SHP77 treated with DMSO at 0.1 percent for 48 hours (cell line): ENCODE data around the gene PLEKHF1.
"Not testable (repeated sequence)": the region's sequence is repeated elsewhere in the genome, so short reads cannot be mapped to it uniquely, and the experiment has no call there.

ENCODE experiments used
- DNase-seq: peaks from one replicate; lab custom pipeline; 2025; lab: John Stamatoyannopoulos, UW

Gene PLEKHF1

GRCh38 chr19:29700498-29700897 lies 35.2 kb downstream of the PLEKHF1 start:
- DNase-seq, result no peak

- no peak for DNase-seq
Observed at GRCh38 chr19:29702161-29702962, 37.1 kb downstream of the PLEKHF1 start.

- no peak for DNase-seq
Observed at GRCh38 chr19:29702963-29703320, 37.7 kb downstream of the PLEKHF1 start.

- no peak for DNase-seq
Observed at GRCh38 chr19:29704562-29705558, 39.6 kb downstream of the PLEKHF1 start.

GRCh38 chr19:29705706-29706105 lies 40.4 kb downstream of the PLEKHF1 start:
- DNase-seq, result no peak

- no peak for DNase-seq
Observed at GRCh38 chr19:29706635-29707034, 41.4 kb downstream of the PLEKHF1 start.

GRCh38 chr19:29708554-29709439 lies 43.5 kb downstream of the PLEKHF1 start:
- DNase-seq, result no peak

GRCh38 chr19:29709440-29709798 lies 44.2 kb downstream of the PLEKHF1 start:
- not testable (repeated sequence) for DNase-seq

- DNase-seq, result no peak
Observed at GRCh38 chr19:29711584-29712132, 46.4 kb downstream of the PLEKHF1 start.

- DNase-seq, result no peak
Observed at GRCh38 chr19:29712744-29713516, 47.7 kb downstream of the PLEKHF1 start.

GRCh38 chr19:29714371-29714952 lies 49.2 kb downstream of the PLEKHF1 start:
- no peak for DNase-seq

GRCh38 chr19:29714953-29715700 lies 49.9 kb downstream of the PLEKHF1 start, which contains the start of gene C19orf12:
Gene C19orf12, minus strand, starts transcription at chr19:29715261. Its CDS starts 6,848 bp downstream, at chr19:29708413.
- DNase-seq, result no peak

- no peak for DNase-seq
Observed at GRCh38 chr19:29715701-29716581, 50.7 kb downstream of the PLEKHF1 start.

GRCh38 chr19:29717051-29717450 lies 51.8 kb downstream of the PLEKHF1 start:
- DNase-seq, result no peak

GRCh38 chr19:29724102-29724641 lies 58.9 kb downstream of the PLEKHF1 start:
- DNase-seq, result no peak

GRCh38 chr19:29724746-29725145 lies 59.5 kb downstream of the PLEKHF1 start:
- no peak for DNase-seq
